DOHH2 (cell line): ENCODE data around the gene ITPRIP.
A peak's percentile ranks its signal among the peaks of the same experiment; 100 is the strongest.

ENCODE experiments used
- H3F3A ChIP-seq: fragments of 200-600 bp; sonication (generic), shearing (Covaris generic); 2 replicates; pipeline ENCODE4 v1.6.0; 2016; ENCODE audit warnings: antibody characterized with exemption, mild to moderate bottlenecking; ENCODE audit not compliant: control insufficient read depth, insufficient read depth
- H3K27ac ChIP-seq: fragments of 200-600 bp; sonication (generic); 2 replicates; pipeline ENCODE4 v1.5.1; 2014; ENCODE audit warnings: low read depth, mild to moderate bottlenecking, low read length, moderate library complexity
- H3K27me3 ChIP-seq: fragments of 200-600 bp; sonication (generic); 2 replicates; pipeline ENCODE4 v1.6.1; 2014; ENCODE audit warnings: mild to moderate bottlenecking, low read length, mixed read lengths; ENCODE audit not compliant: control insufficient read depth
- H3K36me3 ChIP-seq: fragments of 200-600 bp; sonication (generic); 2 replicates; pipeline ENCODE4 v1.6.1; 2014; ENCODE audit warnings: mild to moderate bottlenecking, low read length, moderate library complexity, mixed read lengths; ENCODE audit not compliant: control insufficient read depth
- H3K4me1 ChIP-seq: fragments of 200-600 bp; sonication (generic); 2 replicates; pipeline ENCODE4 v1.6.1; 2014; ENCODE audit warnings: mild to moderate bottlenecking, low read length, mixed read lengths; ENCODE audit not compliant: control insufficient read depth
- H3K4me2 ChIP-seq: fragments of 200-600 bp; sonication (generic); 2 replicates; pipeline ENCODE4 v1.6.0; 2014; ENCODE audit warnings: mild to moderate bottlenecking, low read length, moderate library complexity
- H3K4me3 ChIP-seq: fragments of 200-600 bp; sonication (generic); 2 replicates; pipeline ENCODE4 v1.5.1; 2014; ENCODE audit warnings: mild to moderate bottlenecking, low read length, mixed read lengths
- H3K79me2 ChIP-seq: fragments of 200-600 bp; sonication (generic); 2 replicates; pipeline ENCODE4 v1.6.1; 2014; ENCODE audit warnings: mild to moderate bottlenecking, low read length, mixed read lengths; ENCODE audit not compliant: control insufficient read depth
- H3K9me2 ChIP-seq: fragments of 200-600 bp; sonication (generic); replicated peaks from 2 replicates; pipeline ENCODE4 v1.6.1; 2014; ENCODE audit warnings: mild to moderate bottlenecking, low read length, mixed read lengths; ENCODE audit not compliant: control insufficient read depth
- H3K9me3 ChIP-seq: fragments of 200-600 bp; sonication (generic); 2 replicates; pipeline ENCODE4 v1.6.1; 2014; ENCODE audit warnings: antibody characterized with exemption, low read length, mixed read lengths; ENCODE audit not compliant: control insufficient read depth, insufficient read depth
- H4K20me1 ChIP-seq: fragments of 200-600 bp; sonication (generic); 2 replicates; pipeline ENCODE4 v1.6.0; 2014; ENCODE audit warnings: low read depth, mild to moderate bottlenecking, antibody characterized with exemption, low read length, moderate library complexity; ENCODE audit not compliant: control insufficient read depth, insufficient read depth
- CTCF ChIP-seq: fragments of 200-600 bp; sonication (generic); IDR thresholded peaks from one replicate; pipeline ENCODE4 v1.5.1; 2014; ENCODE audit warnings: antibody characterized with exemption, mild to moderate bottlenecking, low read depth, low read length; ENCODE audit not compliant: poor library complexity, severe bottlenecking
- EZH2phosphoT487 ChIP-seq: fragments of 200-600 bp; sonication (generic); IDR thresholded peaks from 2 replicates; pipeline ENCODE4 v1.6.1; 2017; ENCODE audit warnings: borderline replicate concordance, mild to moderate bottlenecking, antibody characterized with exemption, low read length, moderate library complexity, mixed read lengths

Gene ITPRIP

GRCh38 chr10:104337985-104338735, at the start of gene ITPRIP:
ITPRIP (minus strand) TSS chr10:104338465; CDS start chr10:104316051, 22,414 bp downstream.
- peaks cover 21% of the 10 kb centered on the region for H3K36me3 ChIP-seq
- H4K20me1 ChIP-seq = peaks cover 31% of the 10 kb centered on the region
- H3K4me3 ChIP-seq = peak within 1 kb of the TSS; percentile 83
- H3K9me2 ChIP-seq = no peaks in the 10 kb centered on the region
- H3K27ac ChIP-seq = peak within 1 kb of the TSS; percentile 79
- TF ChIP-seq CTCF = peak; percentile 46
- TF ChIP-seq EZH2phosphoT487 = no peak
- H3K9me3 ChIP-seq = no peaks in the 10 kb centered on the region
- H3F3A ChIP-seq = 0 out of 2 replicates have a peak, but pooled peaks cover 3% of the 10 kb centered on the region
- H3K4me1 ChIP-seq = peaks cover 34% of the 10 kb centered on the region
- H3K4me2 ChIP-seq = peak within 1 kb of the TSS; percentile 99
- peaks cover 53% of the 10 kb centered on the region for H3K79me2 ChIP-seq
- H3K27me3 ChIP-seq = peaks cover 3% of the 10 kb centered on the region; the same call in 1 of the 2 replicates

GRCh38 chr10:104387130-104387888, 49.0 kb upstream of the ITPRIP start:
- H3K9me3 ChIP-seq = no peaks in the 10 kb centered on the region
- no peaks in the 10 kb centered on the region for H3K9me2 ChIP-seq
- H3K27ac ChIP-seq = no peak overlapping the region
- H3K36me3 ChIP-seq = no peaks in the 10 kb centered on the region
- no peaks in the 10 kb centered on the region for H3K79me2 ChIP-seq
- TF ChIP-seq EZH2phosphoT487 (no peak), CTCF (no peak)
- H3K4me3 ChIP-seq = no peak overlapping the region
- H3K4me2 ChIP-seq = no peak overlapping the region
- no peaks in the 10 kb centered on the region for H3F3A ChIP-seq
- H3K27me3 ChIP-seq = 0 out of 2 replicates have a peak, but pooled peaks cover 10% of the 10 kb centered on the region
- no peaks in the 10 kb centered on the region for H4K20me1 ChIP-seq
- H3K4me1 ChIP-seq = no peaks in the 10 kb centered on the region

- Histone ChIP-seq H3K4me2 (no peak overlapping the region), H3K79me2 (no peaks in the 10 kb centered on the region), H3F3A (no peaks in the 10 kb centered on the region), H3K27ac (no peak overlapping the region), H3K4me1 (no peaks in the 10 kb centered on the region), H3K4me3 (no peak overlapping the region), H3K9me2 (no peaks in the 10 kb centered on the region), H3K9me3 (no peaks in the 10 kb centered on the region), H3K36me3 (no peaks in the 10 kb centered on the region), H3K27me3 (peaks cover 4% of the 10 kb centered on the region; the same call in 1 of the 2 replicates), H4K20me1 (no peaks in the 10 kb centered on the region)
- no peak for TF ChIP-seq CTCF
- TF ChIP-seq EZH2phosphoT487 = no peak
Observed at GRCh38 chr10:104380336-104380735, 42.1 kb upstream of the ITPRIP start.
